ENCODE data around the gene LIMCH1. TPM values are rescaled to one million over a fixed set of nuclear protein-coding genes. Genes with fewer than 3 reads are reported as not detected.
A peak's percentile ranks its signal among the peaks of the same experiment; 100 is the strongest.

Gene LIMCH1
- polyA plus RNA-seq, 1 of the 3 experiments (the other 2 are of a cell fraction): 1.2 TPM

- DNase-seq: peak; percentile 70
- Histone ChIP-seq H4K20me1 (ENCODE audit: insufficient read depth) (no peaks in the 10 kb centered on the region), H3K9ac (no peak overlapping the region), H2AFZ (ENCODE audit: low read depth) (no peak overlapping the region), H3F3A (replicated peaks; ENCODE audit: insufficient read depth) (no peaks in the 10 kb centered on the region), H3K4me2 (no peak overlapping the region), H3K9me3 (no peaks in the 10 kb centered on the region), H3K9me2 (no peaks in the 10 kb centered on the region), H3K4me3 (ENCODE audit: low read depth in 2 of 2, low read length in 1 of 2) (peak overlapping the region in 1 of 2 experiments; percentile 56; a peak in 2 of 4 replicates), H3K79me2 (ENCODE audit: insufficient read depth) (no peaks in the 10 kb centered on the region), H3K27ac (ENCODE audit: low read depth in 2 of 2, low read length in 1 of 2) (peak overlapping the region in 1 of 2 experiments; percentile 100; a peak in 2 of 4 replicates), H3K27me3 (ENCODE audit: insufficient read depth) (peaks cover 88% of the 10 kb centered on the region), H3K36me3 (replicated peaks in 1 of 2; ENCODE audit: control insufficient read depth in 1 of 2, insufficient read depth in 2 of 2, low read length in 1 of 2) (peaks cover 0 to 4% of the 10 kb centered on the region in 2 experiments), H3K4me1 (ENCODE audit: control insufficient read depth in 1 of 2, insufficient read depth in 2 of 2, low read depth in 1 of 2, low read length in 1 of 2) (peaks cover 0 to 22% of the 10 kb centered on the region in 2 experiments; a peak in 2 of 4 replicates)
- TF ChIP-seq FOXJ3 (CRISPR knock-in tag; IDR thresholded peaks at IDR 0.05) (no peak), RFX5 (IDR thresholded peaks at IDR 0.05; ENCODE audit: low read length) (no peak), TCF12 (IDR thresholded peaks at IDR 0.05) (no peak), IRF3 (IDR thresholded peaks at IDR 0.05; ENCODE audit: low read depth, low read length) (no peak), REST (IDR thresholded peaks at IDR 0.05; ENCODE audit: low read depth, low read length) (no peak), CTCF (IDR thresholded peaks at IDR 0.05) (no peak), JUND (IDR thresholded peaks at IDR 0.05) (no peak), TEAD4 (IDR thresholded peaks at IDR 0.05; ENCODE audit: borderline replicate concordance, insufficient read depth) (no peak)
- WGBS (ENCODE audit: low lambda C conversion rate): 5% methylated on average over 16 of the region's 21 CpGs
- POLR2A ChIA-PET: interaction anchor here (0.6 to 6.3 kb wide), 16 partner anchors 10 to 187 kb away, joined by 3 to 461 read pairs (median 6); partner anchors contain the start of gene TMEM33
- CTCF ChIA-PET: interaction anchor here (0.7 to 4.5 kb wide), 18 partner anchors 26 to 469 kb away, joined by 3 to 35 read pairs (median 6); no protein-coding TSS in a partner anchor
Measured at GRCh38 chr4:41748074-41748570, 210.2 kb downstream of the LIMCH1 start.
